Endothelial cell of umbilical vein (primary cell): ENCODE data around the gene SPATA1. TPM values are rescaled to one million over a fixed set of nuclear protein-coding genes. Genes with fewer than 3 reads are reported as not detected.

Experiments used
- BruUV-seq: library from RNA; stranded (reverse); fragments of 400-500 nt; replicated peaks from 2 replicates; lab custom pipeline; 2021; lab: Mats Ljungman, UMichigan
- CTCF ChIA-PET: fragments of 300-600, 350-600 bp; sonication (Branson Sonifier 250); formaldehyde crosslinking; loops from one replicate; lab custom pipeline; 2021; ENCODE audit warnings: antibody characterized with exemption, inconsistent platforms; lab: Charles Lee
- POLR2A ChIA-PET: fragments of 300-600, 350-600 bp; sonication (Branson Sonifier 250); formaldehyde crosslinking; loops from one replicate; lab custom pipeline; 2021; ENCODE audit warnings: antibody characterized with exemption, inconsistent platforms; lab: Charles Lee
- DNase-seq: peaks from one replicate; pipeline ENCODE4 v3.0.0-alpha.2; 2011; ENCODE audit warnings: low read depth, low spot score
- FAIRE-seq: peaks from 2 replicates; lab custom pipeline; 2011; peaks lifted over from hg19 to GRCh38; lab: Jason Lieb, UNC
- H2AFZ ChIP-seq: 2 replicates; pipeline ENCODE4 v1.6.0; 2012; ENCODE audit warnings: low read depth, low read length, control low read depth, inconsistent platforms
- H3K27ac ChIP-seq: 2 replicates; pipeline ENCODE4 v1.5.1; 2011; ENCODE audit warnings: low read depth, mild to moderate bottlenecking, control low read depth, low read length, moderate library complexity; ENCODE audit not compliant: insufficient read depth
- H3K27me3 ChIP-seq, 2 experiments: 2 replicates each; pipeline versions ENCODE4 v1.6.0 to v1.6.1; 2011; ENCODE audit warnings: low read length in 2 of 2, mixed read lengths in 1 of 2; ENCODE audit not compliant: control insufficient read depth in 2 of 2, insufficient read depth in 2 of 2
- H3K36me3 ChIP-seq, 2 experiments: 2 replicates in 1 of 2; 3 replicates in 1 of 2; pipeline ENCODE4 v1.5.1; 2011; ENCODE audit warnings: low read length in 2 of 2, mild to moderate bottlenecking in 1 of 2, moderate library complexity in 1 of 2; ENCODE audit not compliant: control insufficient read depth in 2 of 2, insufficient read depth in 2 of 2; ENCODE audit errors: extremely low read depth in 1 of 2
- H3K4me1 ChIP-seq: 3 replicates; pipeline ENCODE4 v1.5.1; 2011; ENCODE audit warnings: mild to moderate bottlenecking, low read length; ENCODE audit not compliant: control insufficient read depth, insufficient read depth; ENCODE audit errors: extremely low read depth
- H3K4me2 ChIP-seq: 2 replicates; pipeline ENCODE4 v1.6.1; 2011; ENCODE audit warnings: low read length, control low read depth, mixed read lengths; ENCODE audit not compliant: insufficient read depth
- H3K4me3 ChIP-seq, 3 experiments: fragments of 200-600 bp in 1 of 3; sonication (generic), shearing (Covaris generic) in 1 of 3; replicated peaks in 1 of 3; 2 replicates each; pipeline ENCODE4 v1.5.1; 2011 to 2016; ENCODE audit warnings: control low read depth in 3 of 3, low read length in 3 of 3, mild to moderate bottlenecking in 2 of 3, inconsistent platforms in 1 of 3, low read depth in 1 of 3, moderate library complexity in 1 of 3; ENCODE audit not compliant: insufficient read depth in 1 of 3
- H3K79me2 ChIP-seq: 2 replicates; pipeline ENCODE4 v1.6.0; 2012; ENCODE audit warnings: low read length, inconsistent platforms; ENCODE audit not compliant: control insufficient read depth, insufficient read depth
- H3K9ac ChIP-seq: replicated peaks from 2 replicates; pipeline ENCODE3; 2011; ENCODE audit warnings: low read length, control low read depth; ENCODE audit not compliant: insufficient read depth; ENCODE audit errors: extremely low read depth
- H3K9me1 ChIP-seq: replicated peaks from 3 replicates; pipeline ENCODE4 v1.6.0; 2011; ENCODE audit warnings: mild to moderate bottlenecking, low read length; ENCODE audit not compliant: control insufficient read depth, insufficient read depth; ENCODE audit errors: extremely low read depth
- H3K9me3 ChIP-seq: replicated peaks from 2 replicates; pipeline ENCODE4 v1.5.1; 2012; ENCODE audit warnings: low read length, inconsistent platforms; ENCODE audit not compliant: control insufficient read depth, insufficient read depth
- H4K20me1 ChIP-seq: replicated peaks from 2 replicates; pipeline ENCODE3; 2011; ENCODE audit warnings: mild to moderate bottlenecking, low read length; ENCODE audit not compliant: control insufficient read depth, insufficient read depth; ENCODE audit errors: extremely low read depth
- EZH2 ChIP-seq: IDR thresholded peaks from 2 replicates; pipeline ENCODE4 v1.6.1; 2012; ENCODE audit warnings: borderline replicate concordance, low read depth, mild to moderate bottlenecking, moderate library complexity, low read length, inconsistent platforms; ENCODE audit not compliant: severe bottlenecking
- FOS ChIP-seq: IDR thresholded peaks from 2 replicates; pipeline ENCODE4 v1.6.1; 2011; ENCODE audit warnings: mild to moderate bottlenecking, low read length, moderate library complexity, borderline replicate concordance; ENCODE audit not compliant: insufficient read depth
- GATA2 ChIP-seq: IDR thresholded peaks from 2 replicates; pipeline ENCODE4 v1.7.0; 2011; ENCODE audit warnings: low read depth, mild to moderate bottlenecking, moderate library complexity, mixed read lengths, low read length; ENCODE audit not compliant: insufficient read length, insufficient read depth
- JUN ChIP-seq: IDR thresholded peaks from 2 replicates; pipeline ENCODE4 v1.6.1; 2011; ENCODE audit warnings: borderline replicate concordance, low read depth; ENCODE audit not compliant: insufficient read length, insufficient read depth
- MYC ChIP-seq: IDR thresholded peaks from one replicate; pipeline ENCODE4 v1.6.1; 2011; ENCODE audit warnings: mild to moderate bottlenecking, low read depth, low read length
- POLR2A ChIP-seq: IDR thresholded peaks from 2 replicates; pipeline ENCODE4 v1.6.1; 2012; ENCODE audit warnings: low read depth, mild to moderate bottlenecking, control low read depth, low read length
- POLR2AphosphoS5 ChIP-seq: IDR thresholded peaks from 2 replicates; pipeline ENCODE4 v1.6.1; 2012; ENCODE audit warnings: low read depth, mild to moderate bottlenecking, control low read depth, low read length, moderate library complexity; ENCODE audit not compliant: insufficient read depth
- dilution Hi-C: fragments of 300-500 bp; cut with MboI; formaldehyde crosslinking; loops from one replicate; pipeline ENCODE4 v1.15.0; 2019; ENCODE audit warnings: low sequenced_read_pairs; ENCODE audit not compliant: extremely low pct_ligation_motif_present
- intact Hi-C: fragments of 100-400 bp; cut with micrococcal nuclease; formaldehyde crosslinking; loops from one replicate; pipeline ENCODE4 v1.10.0; 2022
- polyA plus RNA-seq, 4 experiments: library from polyadenylated mRNA; depleted of rRNA in 3 of 4; stranded (reverse) in 3 of 4; unstranded in 1 of 4; fragments of >200 nt; gene quantifications; 2 replicates each; pipeline versions ENCODE4 v1.2.1 to v1.2.3, GENCODE V29; 2011 to 2012; ENCODE audit warnings: missing spikeins in 1 of 4
- total RNA-seq: library from RNA; stranded (reverse); gene quantifications from 2 replicates; pipeline ENCODE4 v1.2.3, GENCODE V29; 2021
- TF ChIP-seq, protein P1 (sequence below), 2 donors: IDR thresholded peaks; 1 replicate in 1 of 2; 2 replicates in 1 of 2; pipeline ENCODE4 v1.5.1; 2011; ENCODE audit warnings: low read length in 2 of 2, mild to moderate bottlenecking in 2 of 2, moderate library complexity in 2 of 2, control low read depth in 1 of 2, inconsistent platforms in 1 of 2, low read depth in 1 of 2; ENCODE audit not compliant: insufficient read depth in 1 of 2; ENCODE audit errors: extremely low read depth in 1 of 2
- TF ChIP-seq, protein P2 (sequence below): IDR thresholded peaks from 2 replicates; pipeline ENCODE4 v1.6.1; 2011; ENCODE audit not compliant: insufficient read depth, insufficient read length

SPATA1 gene
- total and polyA plus RNA-seq, 2 donors (not counting 3 experiments of a cell fraction or from before 2014, with no cell fraction given), result 1.7 to 1.8 TPM

DNA sequence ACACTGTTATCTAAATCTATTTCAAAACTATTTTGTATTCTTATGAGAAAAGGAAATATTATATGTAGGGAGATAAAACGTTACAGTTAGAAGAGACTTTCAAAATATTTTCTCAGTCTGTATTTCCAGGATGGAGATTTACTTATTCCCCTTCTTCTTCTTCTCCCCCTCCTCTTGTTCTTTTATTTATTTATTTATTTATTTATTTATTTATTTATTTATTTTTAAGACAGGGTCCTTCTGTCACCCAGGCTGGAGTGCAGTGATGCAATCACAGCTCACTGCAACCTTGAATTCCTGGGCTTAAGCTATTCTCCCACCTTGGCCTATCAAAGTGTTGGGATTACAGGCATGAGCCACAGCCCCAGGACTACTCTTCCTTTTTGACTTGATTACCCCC is 30.0 kb upstream of the SPATA1 start:
- FAIRE-seq (no peak), DNase-seq (no peak)
- Histone ChIP-seq H3K27ac (no peak overlapping the region), H3K27me3 (peaks cover 1 to 2% of the 10 kb centered on the region in 2 experiments), H3K9me1 (no peaks in the 10 kb centered on the region), H2AFZ (no peak overlapping the region), H3K79me2 (peaks cover 20% of the 10 kb centered on the region), H4K20me1 (no peaks in the 10 kb centered on the region), H3K4me3 (no peak overlapping the region), H3K4me1 (peaks cover 14% of the 10 kb centered on the region), H3K36me3 (no peaks in the 10 kb centered on the region), H3K9ac (no peak overlapping the region), H3K9me3 (no peaks in the 10 kb centered on the region), H3K4me2 (no peak overlapping the region)
- POLR2A ChIA-PET, result no interaction called here
- TF ChIP-seq, protein P1, sequence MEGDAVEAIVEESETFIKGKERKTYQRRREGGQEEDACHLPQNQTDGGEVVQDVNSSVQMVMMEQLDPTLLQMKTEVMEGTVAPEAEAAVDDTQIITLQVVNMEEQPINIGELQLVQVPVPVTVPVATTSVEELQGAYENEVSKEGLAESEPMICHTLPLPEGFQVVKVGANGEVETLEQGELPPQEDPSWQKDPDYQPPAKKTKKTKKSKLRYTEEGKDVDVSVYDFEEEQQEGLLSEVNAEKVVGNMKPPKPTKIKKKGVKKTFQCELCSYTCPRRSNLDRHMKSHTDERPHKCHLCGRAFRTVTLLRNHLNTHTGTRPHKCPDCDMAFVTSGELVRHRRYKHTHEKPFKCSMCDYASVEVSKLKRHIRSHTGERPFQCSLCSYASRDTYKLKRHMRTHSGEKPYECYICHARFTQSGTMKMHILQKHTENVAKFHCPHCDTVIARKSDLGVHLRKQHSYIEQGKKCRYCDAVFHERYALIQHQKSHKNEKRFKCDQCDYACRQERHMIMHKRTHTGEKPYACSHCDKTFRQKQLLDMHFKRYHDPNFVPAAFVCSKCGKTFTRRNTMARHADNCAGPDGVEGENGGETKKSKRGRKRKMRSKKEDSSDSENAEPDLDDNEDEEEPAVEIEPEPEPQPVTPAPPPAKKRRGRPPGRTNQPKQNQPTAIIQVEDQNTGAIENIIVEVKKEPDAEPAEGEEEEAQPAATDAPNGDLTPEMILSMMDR (IDR thresholded peaks at IDR 0.05; ENCODE audit: extremely low read depth in 1 of 2, insufficient read depth in 1 of 2, low read depth in 1 of 2, low read length in 2 of 2), result no peak
- TF ChIP-seq MYC (no peak), POLR2A (no peak), FOS (no peak), JUN (no peak), GATA2 (no peak), EZH2 (no peak), POLR2AphosphoS5 (no peak)
- TF ChIP-seq, protein P2, sequence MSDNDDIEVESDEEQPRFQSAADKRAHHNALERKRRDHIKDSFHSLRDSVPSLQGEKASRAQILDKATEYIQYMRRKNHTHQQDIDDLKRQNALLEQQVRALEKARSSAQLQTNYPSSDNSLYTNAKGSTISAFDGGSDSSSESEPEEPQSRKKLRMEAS, result no peak
- intact Hi-C loops (no loop called here), dilution Hi-C loops (no loop called here)
- CTCF ChIA-PET, result no interaction called here
- BruUV-seq, result no TSS peak
